DND-41 (cell line): ENCODE data around the gene DHRSX.

Experiments
- ATAC-seq: fragments of 200-7000 bp; cut with Tn5 transposase; 3 replicates; pipeline ENCODE4 v1.9.1; 2021; ENCODE audit warnings: low read depth; ENCODE audit not compliant: insufficient read depth
- DNase-seq: peaks from one replicate; pipeline ENCODE4 v3.0.0-alpha.2; 2020
- H2AFZ ChIP-seq: 2 replicates; pipeline ENCODE4 v1.6.0; 2012; ENCODE audit warnings: low read depth, low read length
- H3K27ac ChIP-seq: 2 replicates; pipeline ENCODE4 v1.5.1; 2012; ENCODE audit warnings: low read length, inconsistent platforms
- H3K27me3 ChIP-seq: fragments of 200-600 bp; sonication (generic); 2 replicates; pipeline ENCODE4 v1.6.0; 2012; ENCODE audit warnings: low read length, mild to moderate bottlenecking, inconsistent platforms; ENCODE audit not compliant: insufficient read depth, poor library complexity
- H3K36me3 ChIP-seq: 2 replicates; pipeline ENCODE4 v1.5.1; 2012; ENCODE audit warnings: low read length, inconsistent platforms; ENCODE audit not compliant: insufficient read depth
- H3K4me1 ChIP-seq: 2 replicates; pipeline ENCODE4 v1.5.1; 2012; ENCODE audit warnings: mild to moderate bottlenecking, low read length; ENCODE audit not compliant: insufficient read depth
- H3K4me2 ChIP-seq: 2 replicates; pipeline ENCODE4 v1.6.0; 2012; ENCODE audit warnings: mild to moderate bottlenecking, moderate library complexity, low read length, inconsistent platforms; ENCODE audit not compliant: insufficient read depth
- H3K4me3 ChIP-seq, 2 experiments: fragments of 200-600 bp in 1 of 2; shearing (Covaris generic) in 1 of 2; 2 replicates each; pipeline ENCODE4 v1.5.1; 2012 to 2016; ENCODE audit warnings: inconsistent platforms in 2 of 2, low read length in 2 of 2, mild to moderate bottlenecking in 2 of 2, low read depth in 1 of 2, moderate library complexity in 1 of 2
- H3K79me2 ChIP-seq: 2 replicates; pipeline ENCODE4 v1.6.0; 2012; ENCODE audit warnings: low read length, inconsistent platforms; ENCODE audit not compliant: insufficient read depth
- H3K9ac ChIP-seq: 2 replicates; pipeline ENCODE4 v1.6.0; 2012; ENCODE audit warnings: low read depth, mild to moderate bottlenecking, inconsistent platforms, low read length, moderate library complexity
- H3K9me3 ChIP-seq: 2 replicates; pipeline ENCODE4 v1.5.1; 2012; ENCODE audit warnings: low read length, moderate library complexity, mild to moderate bottlenecking, inconsistent platforms; ENCODE audit not compliant: insufficient read depth, severe bottlenecking
- H4K20me1 ChIP-seq: 2 replicates; pipeline ENCODE4 v1.6.0; 2012; ENCODE audit warnings: low read length; ENCODE audit not compliant: insufficient read depth
- CTCF ChIP-seq: IDR thresholded peaks from 2 replicates; pipeline ENCODE4 v1.5.1; 2012; ENCODE audit warnings: borderline replicate concordance, low read length, moderate library complexity, mild to moderate bottlenecking; ENCODE audit not compliant: poor library complexity, severe bottlenecking; ENCODE audit errors: extremely low read depth
- EZH2 ChIP-seq: IDR thresholded peaks from 3 replicates; pipeline ENCODE4 v1.6.1; 2012; ENCODE audit warnings: borderline replicate concordance, low read depth, mild to moderate bottlenecking, moderate library complexity, low read length, inconsistent platforms; ENCODE audit not compliant: severe bottlenecking

DHRSX gene

GRCh38 chrX:2452317-2452784 lies 48.4 kb downstream of the DHRSX start:
- ATAC-seq, result no peak
- H3K27ac ChIP-seq, result no peak overlapping the region

GRCh38 chrX:2451501-2452316 lies 49.1 kb downstream of the DHRSX start:
- no peaks in the 10 kb centered on the region for H3K27me3 ChIP-seq
- peaks cover 6% of the 10 kb centered on the region; the same call in 1 of the 2 replicates for H3K36me3 ChIP-seq
- H3K9me3 ChIP-seq, result no peaks in the 10 kb centered on the region
- H3K4me2 ChIP-seq, result no peak overlapping the region
- TF ChIP-seq EZH2 (no peak), CTCF (no peak)
- no peak overlapping the region for H2AFZ ChIP-seq
- DNase-seq, result no peak
- no peaks in the 10 kb centered on the region for H3K4me1 ChIP-seq
- peaks cover 25% of the 10 kb centered on the region for H3K79me2 ChIP-seq
- H4K20me1 ChIP-seq, result peaks cover 22% of the 10 kb centered on the region; the same call in 1 of the 2 replicates
- no peak overlapping the region for H3K4me3 ChIP-seq
- H3K9ac ChIP-seq, result no peak overlapping the region
- H3K27ac ChIP-seq, result no peak overlapping the region
- ATAC-seq, result 0 out of 3 replicates have a peak, but pooled peaks have one; percentile 27

More at GRCh38 chrX:2452317-2452784, 48.4 kb downstream of the DHRSX start:
- no peak overlapping the region for H3K4me3 ChIP-seq
- no peaks in the 10 kb centered on the region for H3K27me3 ChIP-seq
- H3K36me3 ChIP-seq, result peaks cover 2% of the 10 kb centered on the region; the same call in 1 of the 2 replicates
- H3K4me1 ChIP-seq, result no peaks in the 10 kb centered on the region
- peaks cover 25% of the 10 kb centered on the region; the same call in 1 of the 2 replicates for H4K20me1 ChIP-seq
- no peak for TF ChIP-seq CTCF
- TF ChIP-seq EZH2, result no peak
- no peak for DNase-seq
- peaks cover 25% of the 10 kb centered on the region for H3K79me2 ChIP-seq
- no peaks in the 10 kb centered on the region for H3K9me3 ChIP-seq
- H3K4me2 ChIP-seq, result no peak overlapping the region
- H3K9ac ChIP-seq, result no peak overlapping the region
- no peak overlapping the region for H2AFZ ChIP-seq

- ATAC-seq (no peak), DNase-seq (no peak)
- no peak overlapping the region for H3K27ac ChIP-seq
- no peak for TF ChIP-seq CTCF
- no peak for TF ChIP-seq EZH2
- H3K4me1 ChIP-seq, result no peaks in the 10 kb centered on the region
- H2AFZ ChIP-seq, result no peak overlapping the region
- H3K4me3 ChIP-seq, result no peak overlapping the region
- H3K27me3 ChIP-seq, result no peaks in the 10 kb centered on the region
- H3K9me3 ChIP-seq, result no peaks in the 10 kb centered on the region
- no peak overlapping the region for H3K9ac ChIP-seq
- H3K79me2 ChIP-seq, result peaks cover 33% of the 10 kb centered on the region
- H3K4me2 ChIP-seq, result no peak overlapping the region
- peaks cover 6% of the 10 kb centered on the region; the same call in 1 of the 2 replicates for H3K36me3 ChIP-seq
- peaks cover 18% of the 10 kb centered on the region; the same call in 1 of the 2 replicates for H4K20me1 ChIP-seq
These were observed 50.1 kb downstream of the DHRSX start for GRCh38 chrX:2450681-2451080.
